HG03280 (cell line): ENCODE results near the gene KNDC1.
"Not testable (repeated sequence)": the region's sequence is repeated elsewhere in the genome, so short reads cannot be mapped to it uniquely, and the experiment has no call there.

ENCODE experiments used
- ATAC-seq: cut with Tn5 transposase; IDR thresholded peaks from one replicate; pipeline ENCODE4 v1.9.1; 2021; ENCODE audit warnings: mild to moderate bottlenecking, moderate library complexity; ENCODE audit not compliant: unreplicated experiment

KNDC1 gene

DNA sequence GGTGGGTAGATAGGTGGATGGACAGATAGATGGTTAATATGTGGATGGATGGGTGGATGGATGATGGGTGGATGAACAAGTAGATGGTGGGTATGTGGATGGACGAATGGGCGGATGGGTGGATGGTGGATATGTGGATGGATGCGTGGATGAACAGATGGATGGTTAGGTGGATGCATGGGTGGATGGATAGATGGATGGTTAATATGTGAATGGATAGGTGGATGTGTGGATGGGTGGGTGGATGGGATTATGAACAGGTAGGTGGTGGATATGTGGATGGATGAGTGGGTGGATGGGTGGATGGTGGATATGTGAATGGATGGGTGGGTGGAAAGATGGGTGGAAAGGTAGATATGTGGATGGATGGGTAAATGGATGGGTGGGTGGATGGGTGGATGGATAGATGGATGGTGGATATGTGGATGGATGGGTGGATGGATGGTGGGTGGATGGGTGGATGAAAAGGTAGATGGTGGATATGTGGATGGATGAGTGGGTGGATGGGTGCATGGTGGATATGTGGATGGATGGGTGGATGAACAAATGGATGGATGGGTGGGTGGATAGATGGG is 14.8 kb downstream of the KNDC1 start:
- ATAC-seq: no peak

DNA sequence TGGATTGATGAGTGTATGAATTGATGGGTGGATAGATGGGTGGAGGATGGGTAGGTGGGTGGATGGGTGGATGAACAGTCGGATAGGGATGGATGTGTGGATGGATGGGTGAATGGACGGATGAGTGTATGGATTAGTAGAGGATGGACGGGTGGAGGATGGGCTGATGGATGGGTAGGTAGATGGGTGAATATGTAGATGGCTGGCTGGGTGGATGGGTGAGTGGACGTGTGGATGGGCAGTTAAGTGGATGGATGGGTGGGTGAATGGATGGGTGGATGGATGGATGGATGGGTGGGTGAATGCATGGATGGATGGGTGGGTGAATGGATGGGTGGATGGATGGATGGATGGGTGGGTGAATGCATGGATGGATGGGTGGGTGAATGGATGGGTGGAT is 15.6 kb downstream of the KNDC1 start:
- ATAC-seq: not testable (repeated sequence)

DNA sequence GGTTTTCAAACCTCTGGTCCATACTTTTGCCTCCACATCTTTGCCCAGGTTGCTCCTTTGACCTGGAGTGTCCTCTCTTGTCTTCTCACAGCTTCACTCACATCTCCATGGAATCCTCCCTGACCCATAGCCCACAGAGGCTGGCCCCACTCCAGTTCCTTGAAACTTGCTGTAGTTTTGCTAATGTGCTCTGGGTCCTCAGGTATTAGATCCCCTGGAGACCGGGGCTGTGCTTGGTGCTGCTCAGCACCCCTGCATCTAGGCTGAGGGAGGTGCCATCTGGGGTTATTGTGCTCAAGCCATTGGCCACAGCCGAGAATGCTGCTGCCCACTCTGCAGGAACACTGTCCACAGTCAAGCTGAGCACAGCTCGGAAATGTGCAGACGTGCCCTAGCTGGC is 16.5 kb downstream of the KNDC1 start:
- ATAC-seq: no peak

DNA sequence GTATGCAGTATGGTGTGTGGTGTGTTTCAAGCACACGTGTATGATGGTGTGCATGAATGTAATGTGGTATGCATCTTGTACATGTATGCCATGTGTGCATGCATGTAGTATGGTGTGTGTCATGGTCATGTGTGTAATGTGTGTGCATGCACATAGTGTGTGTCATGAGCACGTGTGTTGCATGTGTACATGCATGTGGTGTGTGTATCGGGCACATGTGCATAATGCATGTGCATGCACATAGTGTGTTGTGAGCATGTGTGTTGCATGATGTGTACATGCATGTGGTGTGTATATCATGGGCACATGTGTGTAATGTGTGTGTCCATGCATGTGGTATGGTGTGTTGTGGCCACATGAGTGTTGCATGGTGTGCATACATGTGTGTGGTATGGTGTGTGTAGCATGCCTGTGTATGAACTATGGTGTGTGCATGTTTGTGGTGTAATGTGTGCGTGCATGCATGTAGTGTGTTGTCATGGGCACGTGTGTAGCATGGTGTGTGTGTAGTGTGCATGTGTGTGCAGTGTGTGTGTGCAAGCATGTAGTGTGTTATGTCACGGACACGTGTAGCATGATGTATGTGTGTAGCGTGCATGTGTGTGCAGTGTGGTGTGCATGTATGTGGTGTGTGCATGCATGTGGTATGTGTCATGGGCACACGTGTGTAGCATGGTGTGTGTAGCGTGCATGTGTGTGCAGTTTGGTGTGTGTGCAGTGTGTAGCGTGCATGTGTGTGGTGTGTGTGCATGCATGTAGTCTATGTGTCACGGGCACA is 17.6 kb downstream of the KNDC1 start:
- no peak for ATAC-seq

DNA sequence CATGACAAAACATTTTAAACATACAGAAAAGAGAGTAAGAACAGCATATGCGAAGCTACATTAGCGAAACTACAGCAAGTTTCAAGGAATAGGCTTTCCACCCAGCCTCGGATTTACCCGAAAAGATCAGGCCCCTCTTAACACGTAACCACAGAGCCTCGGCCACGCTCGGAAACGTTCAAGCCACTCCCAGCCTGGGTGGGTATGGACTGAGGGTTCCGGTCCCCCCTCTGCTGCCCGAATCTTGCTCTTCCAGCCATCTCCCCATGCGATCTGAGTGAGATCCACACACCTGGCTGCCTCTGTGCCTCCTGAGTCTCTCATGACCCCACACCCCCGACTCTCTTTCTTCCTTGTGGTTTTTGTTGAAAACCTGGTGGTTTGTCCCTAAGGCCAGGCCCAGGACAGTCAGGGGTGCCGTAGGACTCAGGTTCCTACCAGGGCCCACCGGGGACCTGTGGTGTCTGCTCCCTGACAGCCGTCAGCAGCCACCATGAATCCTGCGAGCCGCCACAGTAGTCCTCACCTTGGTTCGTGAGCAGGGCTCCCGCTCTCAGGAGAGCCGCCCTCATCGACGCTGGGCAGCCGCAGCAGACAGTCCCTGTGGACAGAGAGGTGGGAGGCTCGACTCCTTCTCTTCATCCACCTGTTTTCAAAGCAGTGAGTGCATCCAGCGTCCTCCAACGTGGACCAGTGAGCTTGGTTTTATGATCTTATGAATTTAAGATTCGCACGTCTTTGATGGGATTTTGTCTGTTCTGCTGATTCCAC is 18.5 kb downstream of the KNDC1 start:
- no peak for ATAC-seq

DNA sequence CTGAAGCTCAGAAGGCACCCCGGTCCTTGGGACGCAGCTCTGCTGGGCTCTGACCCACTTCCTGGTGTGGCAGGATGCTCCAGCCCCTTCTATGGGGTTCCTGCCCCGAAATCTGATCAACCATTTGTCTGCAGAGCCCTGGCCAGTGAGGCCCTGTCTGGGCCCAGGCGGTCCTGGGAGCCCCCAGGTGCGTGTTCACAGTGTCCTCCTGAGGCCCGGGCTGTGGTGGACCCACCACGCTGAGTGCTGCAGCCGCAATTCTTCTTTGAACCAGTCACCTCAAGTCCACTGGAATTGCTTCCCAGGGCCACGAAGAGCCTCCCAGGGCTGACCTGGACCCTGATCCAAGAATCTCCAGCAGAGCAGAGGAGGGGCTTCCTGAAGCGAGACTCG is 19.1 kb downstream of the KNDC1 start:
- no peak for ATAC-seq

DNA sequence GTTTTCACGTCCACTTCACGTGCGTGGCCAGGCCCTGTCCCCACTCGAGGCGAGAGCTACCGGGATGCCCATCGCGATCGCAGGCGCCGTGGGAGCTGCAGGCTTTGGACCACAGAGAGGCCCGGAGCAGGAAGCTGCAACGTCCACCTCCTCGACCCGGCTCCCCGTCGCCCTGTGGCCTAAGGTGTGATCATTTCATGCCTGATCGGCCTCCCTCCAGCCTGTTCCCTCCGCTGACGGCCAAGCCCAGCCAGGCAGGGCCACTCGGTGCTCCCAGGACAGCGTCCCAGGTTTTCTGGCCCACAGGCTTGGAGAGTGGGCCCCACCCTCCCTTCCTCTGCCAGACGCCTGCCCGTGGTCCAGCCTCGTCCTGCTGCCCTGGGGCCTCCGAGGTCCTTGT is 19.6 kb downstream of the KNDC1 start:
- no peak for ATAC-seq

DNA sequence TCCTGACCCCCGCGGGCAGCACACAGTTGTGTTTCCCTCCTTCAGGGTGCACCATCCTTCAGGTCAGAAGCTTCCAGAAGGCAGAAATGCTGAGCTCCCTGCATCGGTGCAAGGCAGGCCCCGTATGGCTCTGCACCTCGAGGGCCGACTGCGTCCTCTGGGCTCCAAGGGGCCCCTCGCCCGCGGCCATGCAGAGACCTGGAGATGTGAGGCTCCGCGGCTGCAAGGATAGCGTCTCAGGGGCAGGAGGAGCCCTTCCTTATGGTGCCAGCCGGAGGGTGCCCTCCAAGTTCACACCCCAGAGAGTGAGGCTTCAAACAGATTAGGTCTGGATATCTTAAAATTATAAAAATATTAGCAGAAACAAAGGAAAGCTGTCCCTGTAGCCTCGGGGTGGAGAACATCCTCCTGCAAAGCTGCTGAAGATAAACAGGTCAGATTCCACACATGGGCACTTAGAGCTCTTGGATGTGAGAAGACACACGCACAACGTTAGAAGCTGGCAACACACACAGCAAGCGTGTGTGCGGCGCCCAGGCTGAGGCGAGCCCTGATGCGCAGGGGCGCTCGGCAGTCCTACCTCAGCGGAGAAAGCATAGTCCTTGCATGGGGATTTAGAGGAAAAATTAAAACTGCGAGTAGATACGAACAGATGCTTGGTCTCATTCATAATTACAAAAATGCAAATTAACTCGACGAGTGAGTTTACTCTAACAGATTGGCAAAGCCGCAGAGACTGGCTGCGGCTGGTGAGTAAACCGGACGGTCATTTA is 20.4 kb downstream of the KNDC1 start:
- no peak for ATAC-seq

DNA sequence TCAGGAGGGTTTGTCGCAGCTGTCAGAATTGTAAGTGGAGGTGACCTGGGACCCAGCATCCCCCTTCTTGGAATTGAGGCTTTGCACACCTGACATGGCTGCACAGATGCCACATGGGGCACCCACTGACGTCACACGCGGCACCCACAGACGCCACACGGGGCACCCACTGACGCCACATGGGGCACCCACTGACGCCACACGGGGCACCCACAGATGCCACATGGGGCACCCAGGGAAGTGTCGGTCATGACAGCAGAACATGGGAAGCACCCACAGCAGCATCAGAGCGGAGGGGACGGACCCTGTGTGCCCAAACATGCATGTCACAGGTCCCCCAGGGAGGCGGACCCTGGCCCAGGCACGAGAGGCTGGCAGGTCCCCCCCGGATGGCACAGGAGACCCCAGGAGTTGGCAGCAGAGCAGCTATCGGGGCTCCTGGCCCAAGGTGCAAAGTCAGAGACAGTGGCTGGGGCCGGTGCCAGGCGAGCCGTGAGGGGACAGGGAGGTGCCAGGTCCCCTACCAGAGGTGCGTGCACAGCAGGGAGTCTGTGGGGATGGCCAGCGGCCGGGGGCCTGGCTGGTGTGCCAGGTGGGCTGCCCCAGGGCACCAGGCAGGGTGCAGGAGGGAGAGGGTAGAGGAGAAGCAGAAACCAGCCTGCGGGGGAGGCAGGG is 21.1 kb downstream of the KNDC1 start:
- ATAC-seq: no peak

DNA sequence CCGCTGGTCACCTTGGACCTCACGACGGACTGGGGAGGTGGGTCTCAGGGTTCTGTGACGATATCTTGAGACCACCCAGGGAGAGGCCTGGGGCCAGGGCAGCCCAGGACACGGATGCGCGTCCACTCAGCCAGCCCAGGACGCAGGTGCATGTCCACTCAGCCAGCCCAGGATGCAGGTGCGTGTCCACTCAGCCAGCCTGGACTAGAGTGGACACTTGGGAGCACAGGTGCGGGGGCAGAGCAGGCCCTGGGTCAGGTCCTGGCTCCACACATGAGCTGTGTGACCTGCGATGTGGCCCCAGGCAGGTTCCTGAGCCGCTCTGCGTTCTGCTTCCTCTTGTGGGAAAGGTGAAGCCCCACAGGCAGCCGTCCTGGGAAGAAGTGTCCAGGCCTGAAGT is 22.2 kb downstream of the KNDC1 start:
- no peak for ATAC-seq

DNA sequence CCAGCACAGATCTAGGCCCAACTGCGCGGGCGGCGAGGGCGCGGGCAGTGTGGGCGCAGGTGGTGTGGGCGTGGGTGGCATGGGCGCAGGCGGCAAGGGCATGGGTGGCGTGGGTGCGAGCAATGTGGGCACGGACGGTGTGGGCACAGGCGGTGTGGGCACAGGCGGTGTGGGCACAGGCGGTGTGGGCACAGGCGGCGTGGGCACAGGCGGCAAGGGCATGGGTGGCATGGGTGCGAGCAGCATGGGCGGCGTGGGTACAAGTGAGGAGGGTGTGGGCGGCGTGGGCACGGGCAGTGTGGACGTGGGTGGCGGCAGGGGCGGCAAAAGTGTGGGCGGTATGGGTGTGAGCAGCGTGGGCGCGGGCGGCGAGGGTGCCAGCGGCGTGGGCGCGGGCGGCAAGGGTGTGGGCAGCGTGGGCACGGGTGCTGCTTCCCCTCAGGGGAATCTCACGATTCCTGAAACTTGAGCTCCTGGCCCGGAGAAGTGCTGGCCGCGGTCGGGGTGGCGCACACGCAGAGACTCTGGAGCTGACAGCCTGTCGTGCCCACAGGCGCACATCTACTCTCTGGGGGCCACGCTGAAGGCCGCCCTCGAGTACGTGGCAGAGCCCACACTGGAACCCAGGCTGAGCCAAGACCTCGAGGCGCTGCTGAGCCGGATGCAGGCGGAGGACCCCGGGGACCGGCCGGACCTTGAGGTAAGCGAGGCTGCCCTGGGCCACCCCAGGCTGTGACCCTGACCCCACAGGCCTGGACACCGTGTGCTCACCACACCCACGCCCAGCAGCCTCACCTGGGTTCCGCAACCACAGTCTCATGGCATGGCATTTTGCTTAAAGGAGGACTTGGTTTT is 23.0 kb downstream of the KNDC1 start:
- ATAC-seq: no peak

DNA sequence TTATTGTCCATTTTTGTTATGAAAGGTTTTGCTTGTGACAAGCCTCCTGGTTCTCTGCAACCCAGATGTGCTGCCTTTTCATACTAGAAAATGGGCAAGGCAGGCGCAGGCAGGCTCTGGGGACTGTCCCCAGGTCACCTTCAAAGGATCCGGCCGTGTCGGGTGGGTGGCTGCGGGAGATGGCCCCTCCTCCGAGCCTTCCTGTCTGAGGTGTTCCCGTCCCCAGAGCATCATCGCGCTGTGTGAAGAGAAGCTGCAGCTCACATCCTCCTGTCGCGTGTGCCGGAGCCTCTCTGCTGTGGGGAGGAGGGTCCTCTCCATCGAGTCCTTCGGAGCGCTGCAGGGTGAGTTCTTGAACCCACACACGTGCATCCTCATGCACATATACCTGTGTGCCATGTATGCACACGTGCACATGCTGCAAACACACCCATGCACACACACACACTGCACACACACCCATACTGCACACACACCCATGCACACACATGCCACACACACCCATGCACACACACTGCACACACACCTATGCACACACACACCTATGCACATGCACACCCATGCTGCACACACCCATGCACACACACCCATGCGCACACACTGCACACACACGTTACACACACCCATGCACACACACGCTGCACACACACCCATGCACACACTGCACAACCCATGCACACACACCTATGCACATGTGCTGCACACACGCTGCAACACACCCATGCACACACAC is 23.8 kb downstream of the KNDC1 start:
- ATAC-seq: no peak

DNA sequence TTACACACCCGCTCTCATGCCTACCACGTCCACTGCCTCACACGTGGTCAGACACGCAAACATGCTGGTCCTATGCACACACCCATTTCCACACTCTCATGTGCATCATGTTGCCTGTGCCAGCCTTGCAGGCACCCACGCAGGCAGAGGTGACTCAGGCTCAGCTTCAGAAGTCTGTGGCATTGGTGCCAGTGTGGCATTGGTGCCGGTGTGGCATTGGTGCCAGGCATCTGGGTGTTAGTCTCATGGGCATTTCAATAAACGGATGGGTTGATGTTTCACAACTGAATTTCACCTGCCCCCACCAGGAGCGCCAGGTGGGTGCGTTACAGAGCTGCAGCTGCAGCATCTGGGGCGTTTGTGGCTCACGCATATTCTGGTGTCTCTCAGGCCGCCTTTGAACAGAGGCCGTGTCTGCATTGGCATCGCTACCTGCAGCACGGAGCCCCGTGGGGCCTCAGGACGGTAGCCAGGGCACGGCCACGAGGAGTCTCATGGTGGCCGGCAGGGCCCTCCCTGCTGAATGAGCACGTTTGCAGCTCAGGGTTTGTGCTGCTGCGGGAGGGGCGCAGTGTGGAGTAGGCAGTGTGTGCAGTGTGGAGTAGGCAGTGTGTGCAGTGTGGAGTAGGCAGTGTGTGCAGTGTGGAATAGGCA is 24.7 kb downstream of the KNDC1 start:
- no peak for ATAC-seq

DNA sequence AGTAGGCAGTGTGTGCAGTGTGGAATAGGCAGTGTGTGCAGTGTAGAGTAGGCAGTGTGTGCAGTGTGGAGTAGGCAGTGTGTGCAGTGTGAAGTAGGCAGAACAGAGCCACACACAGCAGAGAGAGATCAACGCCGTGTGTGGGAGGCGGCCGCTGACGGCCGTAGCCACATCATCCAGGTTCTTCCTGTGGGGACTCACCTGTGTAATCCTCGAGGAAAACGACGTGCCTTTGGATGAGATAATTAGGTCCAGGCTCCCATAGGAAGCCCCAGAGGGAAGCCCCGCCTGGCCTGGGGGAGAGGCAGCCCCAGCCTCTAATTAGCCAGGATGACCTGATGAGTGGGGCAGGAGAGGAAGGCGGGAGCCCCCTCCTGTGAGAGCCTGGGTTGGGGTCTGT is 25.4 kb downstream of the KNDC1 start:
- no peak for ATAC-seq

DNA sequence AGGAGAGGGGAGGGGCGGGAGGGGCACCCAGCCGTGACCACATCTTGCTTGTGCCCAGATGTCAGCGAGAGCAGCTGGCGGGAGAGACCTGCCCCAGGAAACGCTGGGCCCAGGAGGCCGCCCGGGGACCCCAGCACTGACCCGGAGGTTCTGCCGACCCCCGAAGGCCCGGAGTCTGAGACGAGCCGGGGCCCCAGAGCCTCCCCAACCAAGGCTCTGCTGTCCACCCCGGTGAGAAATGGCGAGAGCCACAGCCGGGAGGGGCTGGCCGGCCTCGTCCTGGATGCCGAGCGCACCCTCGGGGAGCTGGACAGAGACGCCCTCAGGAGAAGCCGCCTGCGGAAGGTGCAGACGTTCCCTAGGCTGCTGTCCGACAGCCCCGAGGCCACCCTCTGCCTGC is 25.9 kb downstream of the KNDC1 start:
- ATAC-seq: no peak

DNA sequence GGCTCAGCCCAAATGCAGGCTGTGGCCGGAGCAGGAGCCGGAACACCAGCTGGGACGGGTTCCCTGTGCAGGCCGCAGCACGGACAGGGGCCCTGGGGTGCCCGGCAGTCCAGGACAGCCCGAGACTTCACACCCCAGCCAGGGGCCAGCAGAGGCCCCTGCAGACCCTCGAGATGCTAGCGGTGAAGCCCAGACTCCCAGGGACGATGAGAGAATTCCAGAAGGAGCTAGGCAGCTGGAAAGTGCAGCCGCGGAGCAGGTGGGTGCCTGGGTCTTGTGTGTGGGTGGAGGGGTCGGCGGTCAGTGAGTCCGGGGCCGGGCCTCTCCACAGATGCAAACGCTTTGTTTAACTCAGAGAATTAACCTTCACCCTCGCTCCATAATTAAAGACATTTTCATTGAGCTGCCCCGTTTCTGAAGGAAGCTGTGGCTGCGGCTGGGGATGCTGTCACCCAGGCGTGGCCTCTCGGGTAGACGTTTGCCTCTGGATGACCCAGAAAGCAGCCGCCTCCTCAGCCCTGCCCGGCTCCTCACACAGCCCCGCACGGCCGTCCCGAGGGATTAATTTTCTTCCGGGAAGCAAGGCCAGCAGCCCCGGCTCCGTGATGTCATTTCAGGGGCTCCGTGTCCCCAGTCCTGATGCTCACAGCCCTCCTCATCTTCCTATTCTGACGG is 26.5 kb downstream of the KNDC1 start:
- ATAC-seq: no peak

DNA sequence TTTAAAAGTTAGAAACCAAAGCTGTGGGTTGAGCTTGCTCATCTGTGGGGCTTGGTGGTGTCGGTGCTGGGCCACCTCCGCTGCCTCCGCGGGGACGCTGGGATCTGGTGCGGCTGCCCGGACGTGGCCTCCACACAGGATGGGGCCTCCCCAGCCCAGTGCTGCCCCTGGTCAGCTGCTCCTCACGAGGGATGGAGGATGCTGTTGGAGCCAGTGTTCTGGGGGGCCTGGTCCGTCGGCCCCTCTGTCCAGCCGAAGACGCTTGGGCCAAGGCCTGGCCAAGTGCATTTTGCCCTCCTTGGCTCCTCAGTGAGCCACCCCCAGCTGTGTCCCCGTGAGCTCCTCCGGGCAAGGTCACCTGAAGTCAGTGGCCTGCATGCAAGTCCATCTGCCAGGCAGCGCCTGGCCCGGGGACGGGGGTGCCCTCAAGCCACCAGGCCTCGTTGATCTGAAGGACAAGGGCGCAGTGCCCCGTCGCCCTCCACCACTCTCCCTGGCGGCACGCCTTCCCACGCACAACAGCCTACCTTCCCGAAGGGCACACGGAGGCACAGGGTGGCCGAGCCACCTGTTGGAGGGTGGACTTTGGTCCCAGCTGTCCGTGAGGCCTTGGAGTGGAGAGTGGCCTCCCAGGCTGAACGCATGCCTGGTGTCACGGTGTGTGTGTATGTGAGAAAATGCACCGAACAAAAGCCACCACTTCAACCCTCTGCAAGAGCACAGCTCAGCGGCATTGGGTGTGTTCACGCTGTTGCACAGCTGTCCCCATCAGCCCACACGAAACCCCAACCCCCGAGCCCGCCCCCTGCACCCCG is 27.3 kb downstream of the KNDC1 start:
- ATAC-seq: no peak
